Right hindlimb (tissue), 1 donor: ENCODE measurements around the gene OR5M10.
"Not testable (repeated sequence)": the region's sequence is repeated elsewhere in the genome, so short reads cannot be mapped to it uniquely, and the experiment has no call there.

ENCODE experiments used
- DNase-seq: peaks from one replicate; pipeline ENCODE4 v3.0.0-alpha.2; 2018

Gene OR5M10

DNA sequence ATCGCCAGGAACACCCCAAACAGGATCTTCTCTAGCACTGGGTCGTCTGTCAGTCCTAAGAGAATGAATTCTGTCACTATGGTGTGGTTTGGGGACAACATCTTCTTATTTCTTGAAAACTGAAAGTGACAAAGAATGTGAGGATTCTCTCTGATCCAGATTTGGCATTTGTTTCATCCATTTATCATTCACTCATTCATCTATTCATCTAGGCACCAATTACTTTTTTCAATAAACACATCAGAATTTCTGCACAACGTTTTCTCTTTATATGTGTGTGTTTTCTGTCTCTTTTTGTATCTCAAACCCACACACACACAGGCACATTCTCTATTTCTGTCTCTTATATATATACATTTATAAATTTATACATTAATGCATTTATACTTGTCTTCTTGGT, at the start of gene OR5M10:
Gene OR5M10, minus strand, starts transcription at position 101 of the 400 bp plus-strand sequence. Its CDS starts 0 bp downstream, at position 101.
- no peak for DNase-seq

DNA sequence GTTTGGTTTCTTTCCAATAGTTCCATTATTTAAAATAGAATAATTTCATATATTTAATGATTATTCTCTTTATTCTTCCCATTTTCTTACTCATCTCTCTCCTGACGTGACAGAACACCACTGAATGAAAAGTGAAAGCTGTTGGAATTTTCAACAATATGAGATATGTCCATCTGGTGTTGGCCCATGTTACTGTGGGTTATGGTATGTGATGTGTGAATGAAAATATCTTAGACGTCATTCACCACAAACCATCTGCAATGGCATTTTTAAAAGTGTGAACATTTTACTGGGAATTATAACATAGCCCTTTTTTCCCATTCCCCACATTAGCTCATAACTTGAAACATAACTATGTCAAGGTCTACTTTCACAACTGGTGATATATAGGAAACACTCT, 48.4 kb upstream of the OR5M10 start:
- DNase-seq = no peak

DNA sequence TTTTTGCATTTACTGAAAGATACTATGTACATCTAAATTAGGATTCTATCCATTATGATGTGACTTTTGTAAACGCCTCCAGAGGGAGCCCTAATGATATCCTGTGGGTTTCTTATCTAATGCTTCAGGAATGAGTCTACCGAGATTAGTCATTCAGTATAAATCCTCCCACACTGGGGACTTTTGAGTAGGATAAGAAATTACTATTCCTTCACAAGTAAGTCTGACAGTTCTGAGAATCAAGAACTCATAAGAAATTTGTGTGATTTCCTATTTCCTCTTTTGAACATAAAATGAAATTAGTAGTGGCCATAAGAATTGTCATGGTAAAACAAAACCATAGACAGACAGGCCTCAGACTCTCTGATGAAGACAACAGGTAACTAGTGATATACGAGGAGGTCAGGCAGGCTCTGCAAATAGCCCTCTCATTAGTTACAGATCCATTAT, 47.2 kb upstream of the OR5M10 start:
- no peak for DNase-seq

DNA sequence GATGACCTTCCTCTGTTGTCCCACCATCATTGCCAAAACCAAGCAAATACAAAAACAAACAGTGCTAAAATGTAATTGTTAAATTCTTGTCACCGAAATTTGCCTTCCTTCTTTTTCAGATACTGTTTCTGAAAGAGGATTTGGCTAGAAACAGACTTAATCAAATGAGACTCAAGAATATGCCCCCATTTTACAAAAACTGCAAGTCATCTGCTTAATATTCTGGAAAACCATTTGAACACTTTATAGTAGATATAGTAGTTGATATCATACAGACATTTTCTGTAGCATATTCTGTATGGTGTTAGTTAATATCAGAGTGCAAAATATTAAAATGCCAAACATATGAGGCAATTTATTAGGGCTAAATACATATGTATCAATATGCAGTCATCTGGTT, 33.7 kb upstream of the OR5M10 start:
- no peak for DNase-seq

DNA sequence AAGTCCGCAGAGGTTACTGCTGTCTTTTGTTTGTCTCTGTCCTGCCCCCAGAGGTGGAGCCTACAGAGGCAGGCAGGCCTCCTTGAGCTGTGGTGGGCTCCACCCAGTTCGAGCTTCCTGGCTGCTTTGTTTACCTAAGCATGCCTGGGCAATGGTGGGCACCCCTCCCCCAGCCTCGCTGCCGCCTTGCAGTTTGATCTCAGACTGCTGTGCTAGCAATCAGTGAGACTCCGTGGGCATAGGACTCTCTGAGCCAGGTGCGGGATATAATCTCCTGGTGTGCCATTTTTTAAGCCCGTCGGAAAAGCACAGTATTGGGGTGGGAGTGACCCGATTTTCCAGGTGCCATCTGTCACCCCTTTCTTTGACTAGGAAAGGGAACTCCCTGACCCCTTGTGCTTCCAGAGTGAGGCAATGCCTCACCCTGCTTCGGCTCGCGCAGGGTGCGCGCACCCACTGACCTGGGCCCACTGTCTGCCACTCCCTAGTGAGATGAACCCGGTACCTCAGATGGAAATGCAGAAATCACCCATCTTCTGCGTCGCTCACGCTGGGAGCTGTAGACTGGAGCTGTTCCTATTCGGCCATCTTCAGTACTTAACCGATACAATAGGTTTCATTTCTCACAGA, 14.7 kb upstream of the OR5M10 start:
- not testable (repeated sequence) for DNase-seq

DNA sequence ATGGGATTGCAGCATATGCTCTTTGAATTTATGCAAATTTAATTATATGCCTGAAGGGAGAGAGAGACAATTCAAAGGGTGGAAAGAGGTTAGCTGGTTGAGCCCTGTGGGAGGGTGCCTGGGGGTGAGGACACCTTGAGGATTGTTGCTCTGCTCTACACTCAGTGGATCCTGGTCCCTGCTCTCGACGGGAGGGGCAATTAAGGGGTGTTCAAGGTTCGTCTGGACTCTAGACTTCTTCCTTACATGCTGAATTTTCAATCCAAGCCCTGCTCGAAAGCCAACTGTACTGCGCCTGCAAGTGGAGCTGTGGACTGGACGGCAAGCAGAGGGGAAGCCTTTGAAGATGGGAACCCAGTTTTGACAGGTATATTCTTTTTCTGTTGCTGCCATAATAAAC, 18.9 kb downstream of the OR5M10 start:
- no peak for DNase-seq

DNA sequence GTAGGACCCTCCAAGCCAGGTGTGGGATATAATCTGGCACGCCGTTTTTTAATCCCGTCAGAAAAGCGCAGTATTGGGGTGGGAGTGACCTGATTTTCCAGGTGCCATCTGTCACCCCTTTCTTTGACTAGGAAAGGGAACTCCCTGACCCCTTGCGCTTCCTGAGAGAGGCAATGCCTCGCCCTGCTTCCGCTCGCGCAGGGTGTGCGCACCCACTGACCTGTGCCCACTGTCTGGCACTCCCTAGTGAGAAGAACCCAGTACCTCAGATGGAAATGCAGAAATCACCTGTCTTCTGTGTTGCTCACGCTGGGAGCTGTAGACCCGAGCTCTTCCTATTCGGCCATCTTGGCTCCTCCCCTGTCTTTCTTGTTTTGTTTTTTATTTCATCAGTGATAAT, 22.8 kb downstream of the OR5M10 start:
- not testable (repeated sequence) for DNase-seq

DNA sequence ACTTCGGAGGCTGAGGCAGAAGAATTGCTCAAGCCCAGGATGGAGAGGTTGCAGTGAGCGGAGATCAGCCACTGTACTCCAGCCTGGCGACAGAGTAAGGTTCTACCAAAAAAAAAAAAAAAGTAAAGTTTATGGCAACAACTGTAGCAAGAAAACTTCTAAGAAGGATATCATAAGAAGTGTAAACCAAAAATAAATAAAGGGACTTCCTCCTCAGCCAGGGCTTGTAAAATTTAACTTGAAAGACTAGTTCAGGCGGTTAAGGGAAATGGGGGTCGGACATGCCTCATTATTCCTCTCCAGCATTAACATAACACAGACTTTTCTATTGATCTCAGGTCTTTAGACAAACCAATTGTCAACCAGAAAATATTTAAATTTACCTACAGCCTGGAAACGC, 32.0 kb downstream of the OR5M10 start:
- DNase-seq = no peak

DNA sequence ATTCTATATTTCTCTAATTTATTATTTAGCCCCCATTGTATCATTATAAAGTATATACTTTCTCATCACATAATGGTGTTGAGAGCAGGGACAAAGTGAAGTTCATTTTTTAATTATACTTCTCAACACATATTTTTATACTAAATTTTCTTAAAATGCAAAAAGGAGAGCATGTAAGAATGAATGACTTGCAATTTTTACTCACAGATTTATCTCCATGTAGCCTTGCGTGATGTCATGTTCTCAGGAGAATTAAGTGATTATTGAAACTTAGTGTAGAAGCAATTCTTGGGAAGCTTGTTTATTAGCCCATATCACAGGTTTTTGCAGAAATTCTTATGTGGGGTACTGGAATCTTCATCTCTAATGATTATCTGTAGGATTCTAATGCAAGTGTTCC, 33.8 kb downstream of the OR5M10 start:
- no peak for DNase-seq

DNA sequence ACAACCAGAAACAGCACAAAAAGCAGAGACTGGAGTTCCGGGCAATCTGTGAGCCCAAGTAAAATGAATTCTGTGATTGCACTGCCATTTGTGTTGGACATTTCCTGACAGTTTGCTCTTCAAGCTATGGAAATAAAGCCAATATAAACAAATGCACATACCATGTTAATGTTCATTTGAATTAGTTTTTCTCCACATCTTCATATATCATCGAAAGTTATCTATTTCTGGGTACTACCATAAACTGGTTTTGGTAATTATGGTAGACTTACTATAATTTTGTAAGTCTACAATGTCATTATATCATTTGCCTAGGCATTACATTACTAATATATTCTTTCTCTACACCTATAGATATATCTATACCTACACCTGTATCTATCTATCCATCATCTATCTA, 34.4 kb downstream of the OR5M10 start, which contains the start of gene OR5M11:
Gene OR5M11, minus strand, starts transcription at position 101 of the 400 bp plus-strand sequence. Its CDS starts 0 bp downstream, at position 101.
- DNase-seq = no peak

DNA sequence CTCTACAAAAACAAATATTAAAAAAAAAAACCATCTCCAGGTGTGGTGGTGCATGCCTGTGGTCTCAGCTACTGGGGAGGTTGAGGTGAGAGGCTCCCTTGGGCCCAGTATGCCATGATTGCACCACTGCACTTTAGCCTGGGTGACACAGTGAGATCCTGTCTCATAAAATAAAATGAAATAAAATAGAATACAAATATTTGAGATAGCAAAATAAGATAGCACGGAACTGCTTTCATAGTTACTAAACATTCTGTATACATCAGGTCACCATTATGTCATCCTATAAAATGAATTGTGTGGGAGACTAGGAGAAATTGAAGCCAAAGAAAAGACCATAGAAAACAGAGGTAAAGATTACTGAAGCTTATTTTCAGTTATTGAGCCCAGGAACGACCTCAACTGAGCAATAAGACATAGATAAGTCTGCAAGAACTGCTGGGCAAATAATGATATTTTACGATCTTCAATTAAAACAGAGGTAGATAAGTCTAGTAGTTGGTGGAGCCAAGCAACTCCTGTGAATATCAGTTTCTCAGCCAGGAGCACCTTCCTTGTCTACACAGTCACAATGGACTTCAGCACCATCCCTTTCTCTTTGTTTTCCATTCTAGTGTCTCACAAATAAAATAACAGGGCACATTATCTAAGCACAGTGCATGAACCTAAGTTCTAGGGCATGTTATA, 44.3 kb downstream of the OR5M10 start:
- no peak for DNase-seq

DNA sequence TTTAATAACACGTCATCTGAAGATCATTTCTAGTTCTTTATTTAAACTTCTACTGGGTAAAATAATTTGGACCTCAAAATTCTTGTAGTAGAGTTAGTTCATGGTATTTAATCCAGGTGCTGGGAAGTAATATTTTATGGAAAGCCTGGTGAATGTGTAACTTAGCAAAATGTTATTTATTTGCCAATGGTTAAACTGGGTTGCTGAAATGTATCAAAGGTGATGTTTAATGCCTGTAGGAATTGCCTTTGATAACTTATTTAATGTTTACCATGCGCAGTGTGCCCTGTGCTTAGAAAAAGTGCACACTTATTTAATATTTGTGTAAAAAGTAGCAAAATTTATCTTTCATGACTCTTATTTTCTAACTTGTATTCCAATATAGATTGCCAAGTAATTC, 45.7 kb downstream of the OR5M10 start:
- DNase-seq = no peak
